Activated CD8-positive, alpha-beta memory T cell treated with anti-CD3 and anti-CD28 coated beads for 48 hours (primary cell): Measurements from ENCODE around the gene RPL10A.

Source experiments
- DNase-seq, 3 experiments: peaks; one replicate each; pipeline ENCODE4 v3.0.0-alpha.2; 2020; ENCODE audit warnings: low read depth in 2 of 3, low spot score in 2 of 3

RPL10A gene

GRCh38 chr6:35474942-35475570, 6.9 kb downstream of the RPL10A start:
- DNase-seq, result no peak

- no peak for DNase-seq
Measured at GRCh38 chr6:35475573-35475972, 7.4 kb downstream of the RPL10A start.

GRCh38 chr6:35476004-35476403, 7.8 kb downstream of the RPL10A start:
- no peak for DNase-seq

- DNase-seq, result no peak
Measured at GRCh38 chr6:35477028-35477427, 8.8 kb downstream of the RPL10A start.

- DNase-seq, result no peak
Measured at GRCh38 chr6:35477551-35478179, 9.5 kb downstream of the RPL10A start.

GRCh38 chr6:35478259-35478658, 10.1 kb downstream of the RPL10A start:
- DNase-seq, result no peak

- DNase-seq, result no peak
Measured at GRCh38 chr6:35480176-35480575, 12.0 kb downstream of the RPL10A start.

- no peak for DNase-seq
Measured at GRCh38 chr6:35481226-35481625, 13.0 kb downstream of the RPL10A start.

- DNase-seq, result no peak
Measured at GRCh38 chr6:35483062-35483461, 14.9 kb downstream of the RPL10A start.

GRCh38 chr6:35483490-35483889, 15.3 kb downstream of the RPL10A start:
- DNase-seq, result no peak

GRCh38 chr6:35483893-35484645, 15.9 kb downstream of the RPL10A start:
- no peak for DNase-seq

GRCh38 chr6:35484921-35485392, 16.8 kb downstream of the RPL10A start:
- no peak for DNase-seq

GRCh38 chr6:35485402-35485877, 17.2 kb downstream of the RPL10A start:
- no peak for DNase-seq

- no peak for DNase-seq
Measured at GRCh38 chr6:35486005-35486925, 18.1 kb downstream of the RPL10A start.

GRCh38 chr6:35487658-35488516, 19.7 kb downstream of the RPL10A start:
- no peak for DNase-seq

- no peak for DNase-seq
Measured at GRCh38 chr6:35488517-35488862, 20.3 kb downstream of the RPL10A start.

- DNase-seq, result no peak
Measured at GRCh38 chr6:35489066-35489465, 20.9 kb downstream of the RPL10A start.

GRCh38 chr6:35489995-35490791, 22.0 kb downstream of the RPL10A start:
- DNase-seq, result no peak

- DNase-seq, result no peak
Measured at GRCh38 chr6:35490821-35491557, 22.8 kb downstream of the RPL10A start.
